HG03354 (cell line): ENCODE data around the gene DCC.

Experiments
- ATAC-seq: cut with Tn5 transposase; IDR thresholded peaks from one replicate; pipeline ENCODE4 v1.9.1; 2021; ENCODE audit warnings: mild to moderate bottlenecking; ENCODE audit not compliant: unreplicated experiment, poor library complexity, severe bottlenecking

Gene DCC

GRCh38 chr18:53115876-53116585 is 776.0 kb downstream of the DCC start:
- ATAC-seq = no peak

GRCh38 chr18:53117851-53118250 is 777.9 kb downstream of the DCC start:
- no peak for ATAC-seq

GRCh38 chr18:53126210-53126609 is 786.2 kb downstream of the DCC start:
- ATAC-seq = no peak

- no peak for ATAC-seq
Measured at GRCh38 chr18:53131001-53131400, 791.0 kb downstream of the DCC start.

DNA sequence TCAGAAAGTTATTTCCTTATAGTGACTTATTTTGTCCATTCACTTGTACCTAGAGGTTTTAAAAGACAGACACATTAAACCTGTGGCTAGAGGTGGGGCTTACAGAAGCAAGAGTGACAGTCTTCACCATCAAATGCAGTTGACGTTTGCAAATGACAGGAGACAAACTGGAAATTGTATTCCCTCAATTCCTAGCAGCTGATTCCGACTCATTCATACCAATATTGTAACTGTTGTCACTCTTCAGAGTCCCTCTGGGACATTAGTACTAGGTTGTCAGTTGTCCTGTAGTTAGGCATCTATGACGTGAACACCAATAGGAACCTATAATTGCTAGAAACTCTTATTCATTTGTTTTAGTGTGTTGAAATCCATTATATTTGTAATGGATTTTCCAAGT is 794.7 kb downstream of the DCC start:
- ATAC-seq = no peak

GRCh38 chr18:53135654-53136053 is 795.7 kb downstream of the DCC start:
- no peak for ATAC-seq

DNA sequence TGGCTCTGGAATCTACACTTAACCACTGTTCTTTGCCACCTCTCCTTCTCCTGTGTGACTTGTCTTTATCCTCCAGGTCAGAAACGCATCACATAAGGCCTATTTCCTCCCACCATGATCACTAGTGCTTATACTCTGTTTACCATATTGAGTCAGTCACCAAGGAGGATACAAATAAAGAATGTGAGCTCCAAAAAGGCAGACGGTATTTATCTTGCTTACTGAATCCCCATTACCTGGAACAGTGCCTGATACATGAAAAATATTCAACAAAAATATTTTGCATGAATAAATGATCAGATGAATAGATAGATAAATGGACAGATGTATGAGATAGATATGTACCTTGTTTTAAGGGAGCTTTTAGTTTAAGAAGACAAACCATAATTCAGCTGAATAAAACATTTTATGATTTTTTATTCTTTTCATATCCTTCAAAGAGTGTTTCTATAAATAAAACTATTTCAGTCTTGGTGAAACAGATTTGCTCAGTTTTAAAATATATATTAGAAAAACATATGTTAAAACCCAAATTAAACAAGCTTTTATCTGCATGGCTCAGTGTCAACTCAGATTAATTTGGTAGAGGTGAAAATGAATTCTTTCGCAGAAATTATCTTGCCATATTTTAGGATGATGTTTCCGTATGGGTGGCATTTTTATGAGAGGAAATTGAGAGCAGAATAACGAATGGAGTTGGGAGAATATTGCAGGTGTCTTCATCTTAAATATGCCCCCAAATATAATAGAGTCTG is 799.9 kb downstream of the DCC start:
- no peak for ATAC-seq

GRCh38 chr18:53142005-53142404 is 802.0 kb downstream of the DCC start:
- ATAC-seq = no peak

DNA sequence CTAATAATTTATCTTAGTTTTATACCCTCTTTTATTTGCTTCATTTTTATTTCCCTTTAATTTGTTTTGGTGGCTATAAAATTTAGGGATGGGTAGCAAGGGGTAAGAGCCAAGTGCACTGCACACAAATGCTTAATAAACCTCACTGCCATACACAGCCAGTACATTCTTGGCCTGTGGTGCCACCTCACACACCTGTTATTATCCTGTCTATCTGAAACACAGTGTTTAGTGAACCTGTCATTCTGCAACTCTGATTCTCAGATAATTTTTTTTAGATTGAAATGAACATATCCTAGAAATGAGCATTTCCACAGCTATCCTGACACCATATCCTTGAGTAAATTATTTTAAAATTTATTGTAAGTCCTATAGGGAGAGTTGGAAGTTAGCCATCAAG is 807.5 kb downstream of the DCC start:
- no peak for ATAC-seq

DNA sequence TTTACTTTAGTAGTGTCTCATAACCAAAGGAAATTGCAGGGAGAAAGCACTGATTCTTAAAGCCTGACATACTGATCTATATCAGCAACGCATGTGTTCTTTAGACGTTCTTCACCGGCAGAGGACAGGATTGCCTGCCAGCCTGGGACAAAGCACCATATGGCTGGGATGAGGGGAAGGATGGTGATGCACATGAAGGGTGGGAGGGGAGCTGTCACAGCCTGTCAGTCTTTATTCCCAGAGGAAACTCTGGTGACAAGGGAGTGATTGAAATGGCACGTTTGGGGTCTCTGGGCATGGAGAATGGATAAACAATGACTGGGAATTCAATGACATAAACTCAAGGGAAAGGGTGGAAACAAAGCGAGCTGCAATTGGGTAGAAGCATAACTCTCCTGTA is 808.1 kb downstream of the DCC start:
- no peak for ATAC-seq

DNA sequence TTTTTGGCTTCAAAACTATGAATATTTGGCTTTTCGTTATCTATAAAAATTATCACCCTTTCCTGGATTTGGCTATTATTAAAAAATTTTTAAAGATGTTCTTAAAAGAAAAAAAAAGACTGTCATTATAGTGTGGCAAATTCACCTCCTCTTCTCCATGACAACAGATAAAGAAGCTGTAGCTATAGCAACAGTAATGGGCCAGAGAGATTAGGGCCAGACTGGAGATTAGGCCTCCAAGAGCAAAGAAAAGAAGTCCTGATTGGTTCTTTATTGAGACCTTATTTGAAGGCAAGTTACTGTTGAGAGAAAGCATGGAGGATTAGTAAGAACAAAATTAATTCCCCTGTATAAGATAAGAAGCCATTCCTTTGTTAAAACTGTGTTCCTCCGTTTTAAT is 812.5 kb downstream of the DCC start:
- no peak for ATAC-seq

- no peak for ATAC-seq
Measured at GRCh38 chr18:53153281-53153680, 813.3 kb downstream of the DCC start.

DNA sequence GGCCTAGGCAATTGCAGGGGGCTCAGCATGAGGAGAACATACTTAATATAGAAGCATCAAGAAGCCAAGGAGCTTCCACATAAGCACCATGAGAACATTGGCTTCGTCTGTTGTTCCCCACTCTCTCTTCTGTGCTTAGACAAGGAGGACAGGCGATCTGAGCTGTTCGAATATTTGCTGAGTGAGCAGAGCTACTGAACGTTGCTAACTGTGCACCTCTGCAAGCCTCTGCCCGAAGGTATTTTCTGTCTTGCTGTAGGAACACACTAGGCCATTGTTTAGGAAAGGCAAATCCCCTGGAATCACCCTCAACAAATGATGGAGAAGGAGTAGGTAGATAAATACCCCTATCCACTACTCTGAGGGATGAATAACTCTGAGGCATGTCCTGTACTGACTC is 813.8 kb downstream of the DCC start:
- ATAC-seq = no peak

- no peak for ATAC-seq
Measured at GRCh38 chr18:53165770-53166169, 825.8 kb downstream of the DCC start.

DNA sequence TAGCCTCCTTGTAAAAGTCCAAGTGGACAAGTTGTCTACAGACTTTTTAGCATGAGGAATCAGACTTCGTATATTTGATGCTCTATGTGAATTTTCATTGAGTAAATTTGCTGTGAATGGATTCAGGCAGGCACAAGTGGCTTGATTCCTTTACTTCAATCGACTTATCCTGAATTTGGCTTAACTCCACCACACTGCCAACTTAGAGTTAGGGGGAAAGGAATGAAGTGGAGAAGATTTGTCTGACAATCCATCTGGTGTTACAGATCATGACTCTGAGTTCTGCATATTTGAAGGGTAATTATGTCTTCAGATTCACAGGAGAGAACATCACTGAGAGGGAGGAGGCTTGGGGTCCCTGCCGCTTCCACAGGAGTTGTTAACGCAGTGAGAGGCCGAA is 829.3 kb downstream of the DCC start:
- ATAC-seq = no peak

DNA sequence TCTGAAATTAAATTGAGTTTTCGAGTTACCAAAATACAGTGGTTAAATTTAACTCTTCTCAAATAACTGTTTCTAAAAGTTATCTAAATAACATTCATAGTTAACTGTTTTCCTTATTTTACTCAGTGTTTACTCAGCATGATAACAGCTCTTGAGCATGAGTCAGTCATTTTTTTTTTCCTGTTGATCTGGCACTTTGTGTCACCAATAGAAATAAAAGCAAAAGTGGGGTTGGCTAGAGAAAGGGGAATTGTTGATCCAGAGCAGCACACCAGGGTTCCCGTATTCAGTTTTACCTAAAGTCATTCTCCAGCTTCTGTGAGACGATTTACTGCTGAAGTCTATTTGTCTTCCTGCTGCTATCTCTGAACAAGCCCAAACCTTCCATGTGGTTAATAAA is 851.6 kb downstream of the DCC start:
- no peak for ATAC-seq

DNA sequence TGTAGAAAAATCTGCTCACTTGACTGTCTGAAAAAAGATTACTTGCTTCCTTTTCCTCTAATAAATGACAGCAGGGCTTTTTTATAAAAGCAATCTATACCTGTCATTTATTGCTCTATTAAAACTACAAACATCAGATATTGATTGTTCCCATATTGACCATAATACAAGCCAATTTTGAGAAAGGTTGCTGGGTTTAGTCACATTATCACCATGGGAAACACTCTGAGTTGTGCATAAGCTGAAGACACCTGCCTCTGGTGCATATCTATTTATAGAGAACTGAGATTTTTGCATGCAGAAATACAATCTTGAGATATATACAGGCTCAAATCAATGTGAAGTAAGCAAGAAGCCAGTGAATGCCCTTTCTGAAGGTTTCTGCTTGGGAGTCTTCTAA is 853.9 kb downstream of the DCC start:
- no peak for ATAC-seq

GRCh38 chr18:53219853-53220252 is 879.9 kb downstream of the DCC start:
- ATAC-seq = no peak

- no peak for ATAC-seq
Measured at GRCh38 chr18:53224128-53224778, 884.3 kb downstream of the DCC start.

GRCh38 chr18:53225567-53226325 is 885.7 kb downstream of the DCC start:
- ATAC-seq = no peak
